CD4-positive, alpha-beta T cell (primary cell): ENCODE measurements around the gene RETREG3. TPM values are rescaled to one million over a fixed set of nuclear protein-coding genes. Genes with fewer than 3 reads are reported as not detected.

ENCODE experiments used
- ATAC-seq: fragments of 200-7000 bp; cut with Tn5 transposase; one replicate; pipeline ENCODE4 v1.10.0; 2022; ENCODE audit warnings: mild to moderate bottlenecking; ENCODE audit not compliant: poor library complexity
- CTCF ChIA-PET: fragments of 350-600 bp; sonication (Branson Sonifier 250); formaldehyde crosslinking; loops from one replicate; lab custom pipeline; 2021; ENCODE audit warnings: antibody characterized with exemption, inconsistent platforms; lab: Charles Lee
- POLR2A ChIA-PET: fragments of 350-600 bp; sonication (Branson Sonifier 250); formaldehyde crosslinking; loops from one replicate; lab custom pipeline; 2021; ENCODE audit warnings: antibody characterized with exemption, inconsistent platforms; lab: Charles Lee
- DNase-seq, 14 experiments: peaks; one replicate each; pipeline ENCODE4 v3.0.0-alpha.2; 2013 to 2020; ENCODE audit warnings: mixed read lengths in 2 of 14
- H3K27ac ChIP-seq, 2 donors: one replicate each; pipeline versions ENCODE4 v1.5.1 to v1.7.0; 2013; ENCODE audit warnings: low read length in 2 of 2, low read depth in 1 of 2, mild to moderate bottlenecking in 1 of 2
- H3K27me3 ChIP-seq, 2 experiments: 1 replicate in 1 of 2; 2 replicates in 1 of 2; pipeline versions ENCODE4 v1.6.1 to v1.7.0; 2013; ENCODE audit warnings: low read length in 2 of 2, control low read depth in 1 of 2, mild to moderate bottlenecking in 1 of 2, moderate library complexity in 1 of 2; ENCODE audit not compliant: insufficient read depth in 2 of 2, control insufficient read depth in 1 of 2
- H3K36me3 ChIP-seq: one replicate; pipeline ENCODE4 v1.6.1; 2013; ENCODE audit warnings: low read length, control low read depth; ENCODE audit not compliant: insufficient read depth
- H3K4me1 ChIP-seq: one replicate; pipeline ENCODE4 v1.6.1; 2013; ENCODE audit warnings: low read length, control low read depth; ENCODE audit not compliant: insufficient read depth
- H3K4me3 ChIP-seq: one replicate; pipeline ENCODE4 v1.5.1; 2013; ENCODE audit warnings: mild to moderate bottlenecking, low read length, moderate library complexity
- H3K9me3 ChIP-seq, 2 experiments: 1 replicate in 1 of 2; 2 replicates in 1 of 2; pipeline versions ENCODE4 v1.6.1 to v1.7.0; 2013; ENCODE audit warnings: low read length in 2 of 2, mild to moderate bottlenecking in 2 of 2, control low read depth in 1 of 2, moderate library complexity in 1 of 2; ENCODE audit not compliant: control insufficient read depth in 1 of 2, insufficient read depth in 1 of 2
- H3K27ac Mint-ChIP-seq: one replicate; pipeline ENCODE4 v1.8.0; 2020; ENCODE audit warnings: mixed read lengths
- H3K27me3 Mint-ChIP-seq: one replicate; pipeline ENCODE4 v1.8.0; 2021; ENCODE audit warnings: mixed read lengths
- H3K36me3 Mint-ChIP-seq: one replicate; pipeline ENCODE4 v1.8.0; 2021; ENCODE audit warnings: low read depth, mixed read lengths
- H3K4me1 Mint-ChIP-seq: one replicate; pipeline ENCODE4 v1.8.0; 2021; ENCODE audit warnings: low read depth, mixed read lengths
- H3K4me3 Mint-ChIP-seq: one replicate; pipeline ENCODE4 v1.8.0; 2020; ENCODE audit warnings: mild to moderate bottlenecking, mixed read lengths
- H3K9me3 Mint-ChIP-seq: one replicate; pipeline ENCODE4 v1.8.0; 2020; ENCODE audit warnings: mixed read lengths
- CTCF ChIP-seq: fragments of 200-600 bp; IDR thresholded peaks from one replicate; pipeline ENCODE4 v1.8.0; 2022; ENCODE audit warnings: antibody characterized with exemption, mild to moderate bottlenecking
- intact Hi-C, 2 experiments: fragments of 100-400 bp; cut with DNase I in 1 of 2; cut with micrococcal nuclease in 1 of 2; formaldehyde crosslinking; loops; one replicate each; pipeline versions ENCODE4 v1.15.1 to v1.9.0; 2023 to 2025; cut with DNase I, micrococcal nuclease
- total RNA-seq, 174 experiments: library from RNA in 2 of 174; stranded (reverse) in 2 of 174; gene quantifications; one replicate each; pipeline ENCODE4 v1.2.3 and lab custom pipeline; 2021 to 2026

The RETREG3 gene
- total RNA-seq, 2 experiments from 2014 or later: 46.7 to 48.7 TPM

GRCh38 chr17:42538482-42538881 is 70.7 kb downstream of the RETREG3 start:
- POLR2A ChIA-PET: interaction anchor here (4.9 kb wide), 1 partner anchor 10 kb away, joined by 20 read pairs; no protein-coding TSS in a partner anchor
- Mint-ChIP-seq H3K9me3 (no peaks in the 10 kb centered on the region), H3K4me3 (peak overlapping the region; percentile 91), H3K4me1 (peaks cover 42% of the 10 kb centered on the region), H3K36me3 (peaks cover 5% of the 10 kb centered on the region), H3K27ac (no peak overlapping the region), H3K27me3 (no peaks in the 10 kb centered on the region)
- ATAC-seq: no peak
- Histone ChIP-seq H3K4me1 (peaks cover 40% of the 10 kb centered on the region), H3K36me3 (peaks cover 7% of the 10 kb centered on the region), H3K4me3 (no peak overlapping the region), H3K27me3 (no peaks in the 10 kb centered on the region), H3K9me3 (no peaks in the 10 kb centered on the region), H3K27ac (no peak overlapping the region)
- intact Hi-C loops: no loop called here
- CTCF ChIA-PET: no interaction called here
- DNase-seq: no peak
- no peak for TF ChIP-seq CTCF

- peaks cover 3% of the 10 kb centered on the region for H3K36me3 ChIP-seq
- Mint-ChIP-seq H3K27me3 (no peaks in the 10 kb centered on the region), H3K27ac (no peak overlapping the region), H3K4me3 (peak overlapping the region; percentile 91), H3K9me3 (no peaks in the 10 kb centered on the region), H3K4me1 (peaks cover 45% of the 10 kb centered on the region), H3K36me3 (peaks cover 5% of the 10 kb centered on the region)
- CTCF ChIA-PET: interaction anchor here (1.4 kb wide), 1 partner anchor 11 kb away, joined by 3 read pairs; no protein-coding TSS in a partner anchor
- H3K27me3 ChIP-seq: no peaks in the 10 kb centered on the region
- H3K4me1 ChIP-seq: peaks cover 40% of the 10 kb centered on the region
- intact Hi-C loops: loop anchor here in 1 of 2 experiments (2.0 kb wide), 1 partner anchor 25 kb away; the partner anchor contains the start of gene COASY
- POLR2A ChIA-PET: interaction anchor here (4.9 kb wide), 1 partner anchor 10 kb away, joined by 20 read pairs; no protein-coding TSS in a partner anchor
- DNase-seq (no peak), ATAC-seq (no peak)
- H3K9me3 ChIP-seq: no peaks in the 10 kb centered on the region
- TF ChIP-seq CTCF: no peak
- H3K4me3 ChIP-seq: no peak overlapping the region
- no peak overlapping the region for H3K27ac ChIP-seq
Measured at GRCh38 chr17:42537826-42538451, 71.2 kb downstream of the RETREG3 start.

- no peaks in the 10 kb centered on the region for H3K9me3 Mint-ChIP-seq
- POLR2A ChIA-PET: interaction anchor here (1.0 to 4.9 kb wide), 8 partner anchors 11 to 249 kb away, joined by 4 to 20 read pairs (median 7); partner anchors contain the start of genes MLX, PSMC3IP, RETREG3 and STAT3
- Histone ChIP-seq H3K9me3 (no peaks in the 10 kb centered on the region), H3K27ac (no peak overlapping the region), H3K36me3 (no peaks in the 10 kb centered on the region), H3K4me3 (peak overlapping the region; percentile 64), H3K4me1 (peaks cover 45% of the 10 kb centered on the region), H3K27me3 (no peaks in the 10 kb centered on the region)
- CTCF ChIA-PET: interaction anchor here (1.4 to 2.1 kb wide), 2 partner anchors 10 to 11 kb away, joined by 3 to 13 read pairs; no protein-coding TSS in a partner anchor
- H3K4me1 Mint-ChIP-seq: peaks cover 45% of the 10 kb centered on the region
- H3K36me3 Mint-ChIP-seq: peaks cover 5% of the 10 kb centered on the region
- TF ChIP-seq CTCF: no peak
- no peak for ATAC-seq
- peak overlapping the region; percentile 71 for H3K27ac Mint-ChIP-seq
- no peaks in the 10 kb centered on the region for H3K27me3 Mint-ChIP-seq
- H3K4me3 Mint-ChIP-seq: peak overlapping the region; percentile 91
- no peak for DNase-seq
- intact Hi-C loops: loop anchor here in 1 of 2 experiments (2.0 kb wide), 1 partner anchor 26 kb away; the partner anchor contains the start of gene COASY
Measured at GRCh38 chr17:42537156-42537805, 71.9 kb downstream of the RETREG3 start.
